Transverse colon (tissue), 3 donors: ENCODE measurements around the gene FBXO34.

Experiments
- CTCF ChIP-seq, 5 experiments: fragments of 200-600 bp in 3 of 5; fragments of 450-650 bp in 2 of 5; sonication (generic) in 3 of 5; IDR thresholded peaks; 1 replicate in 2 of 5; 2 replicates in 3 of 5; pipeline ENCODE4 v1.5.1; 2016 to 2017; ENCODE audit warnings: antibody characterized with exemption in 5 of 5, inconsistent platforms in 3 of 5, mild to moderate bottlenecking in 2 of 5, moderate library complexity in 1 of 5
- EP300 ChIP-seq: sonication (generic); formaldehyde crosslinking; IDR thresholded peaks from one replicate; pipeline ENCODE4 v1.6.1; 2017; ENCODE audit warnings: antibody characterized with exemption, low read depth

DNA sequence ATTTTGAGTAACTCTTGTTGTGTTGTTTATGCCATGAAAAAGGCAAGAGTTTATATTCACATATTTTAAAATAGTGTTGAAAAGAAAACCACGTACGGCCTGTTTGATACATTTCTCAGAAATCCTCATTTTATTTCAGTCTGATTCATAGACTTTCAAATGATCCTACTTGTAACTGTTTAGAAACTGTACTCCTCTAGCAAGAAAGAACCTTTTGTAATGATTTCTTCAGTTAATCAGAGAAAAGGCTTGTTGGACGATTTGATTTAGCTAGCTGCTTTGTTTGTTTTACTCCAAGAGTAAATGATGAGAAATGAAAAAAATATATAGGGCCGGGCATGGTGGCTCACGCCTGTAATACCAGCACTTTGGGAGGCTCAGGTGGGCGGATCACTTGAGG, 17.2 kb downstream of the FBXO34 start:
- TF ChIP-seq CTCF (IDR thresholded peaks at IDR 0.05) (no peak), EP300 (no peak)
